ENCODE data around the gene COQ4.

The COQ4 gene

DNA sequence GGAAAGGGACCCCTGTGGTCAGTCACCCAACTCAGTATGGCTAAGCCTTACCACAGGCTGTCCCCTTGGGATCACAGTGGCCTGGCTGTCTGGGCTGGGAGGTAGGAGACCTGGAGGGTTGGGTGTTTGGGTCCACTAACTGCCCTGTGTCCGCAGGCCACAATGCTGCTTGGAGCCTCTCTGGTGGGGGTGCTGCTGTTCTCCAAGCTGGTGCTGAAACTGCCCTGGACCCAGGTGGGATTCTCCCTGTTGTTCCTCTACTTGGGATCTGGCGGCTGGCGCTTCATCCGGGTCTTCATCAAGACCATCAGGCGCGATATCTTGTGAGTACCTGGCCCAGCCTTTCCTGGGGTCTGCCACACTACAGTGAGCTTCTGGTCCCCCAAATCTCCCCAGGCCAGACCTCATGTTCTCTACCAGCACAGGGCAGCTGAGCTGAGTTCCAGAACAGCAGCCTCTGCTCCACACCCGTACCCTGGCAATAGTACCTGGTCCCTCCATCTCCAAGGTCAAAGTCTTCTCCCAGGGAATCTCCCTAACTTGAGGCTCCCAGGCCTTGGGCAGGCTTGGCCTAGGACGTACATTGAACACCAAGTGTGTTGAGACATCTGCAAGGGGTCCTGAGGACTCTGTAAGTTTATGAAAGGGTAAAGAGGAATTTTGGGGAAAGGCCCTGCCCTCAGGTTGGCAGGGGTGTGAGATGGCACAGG lies 20.5 kb downstream of the COQ4 start:
- no peak for ATAC-seq

DNA sequence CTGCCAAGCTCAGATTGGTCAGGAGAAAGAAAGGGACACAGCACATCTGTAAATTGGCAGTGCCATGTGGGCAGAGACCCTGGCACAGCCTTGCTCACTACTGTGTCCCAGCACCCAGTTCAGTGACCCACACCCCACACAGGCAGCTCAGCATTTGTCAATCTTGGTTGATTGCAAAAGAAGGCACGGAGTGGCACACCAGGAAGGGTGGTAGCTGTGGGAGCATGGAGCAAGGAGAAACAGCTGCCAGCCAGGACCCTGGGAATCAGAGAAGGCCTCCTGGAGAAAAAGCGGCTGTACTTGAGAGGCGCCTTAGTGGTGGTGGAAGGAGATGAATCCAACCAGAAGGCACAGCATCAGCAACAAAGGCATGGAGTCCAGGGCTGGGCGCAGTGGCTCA lies 21.2 kb downstream of the COQ4 start:
- ATAC-seq = no peak

DNA sequence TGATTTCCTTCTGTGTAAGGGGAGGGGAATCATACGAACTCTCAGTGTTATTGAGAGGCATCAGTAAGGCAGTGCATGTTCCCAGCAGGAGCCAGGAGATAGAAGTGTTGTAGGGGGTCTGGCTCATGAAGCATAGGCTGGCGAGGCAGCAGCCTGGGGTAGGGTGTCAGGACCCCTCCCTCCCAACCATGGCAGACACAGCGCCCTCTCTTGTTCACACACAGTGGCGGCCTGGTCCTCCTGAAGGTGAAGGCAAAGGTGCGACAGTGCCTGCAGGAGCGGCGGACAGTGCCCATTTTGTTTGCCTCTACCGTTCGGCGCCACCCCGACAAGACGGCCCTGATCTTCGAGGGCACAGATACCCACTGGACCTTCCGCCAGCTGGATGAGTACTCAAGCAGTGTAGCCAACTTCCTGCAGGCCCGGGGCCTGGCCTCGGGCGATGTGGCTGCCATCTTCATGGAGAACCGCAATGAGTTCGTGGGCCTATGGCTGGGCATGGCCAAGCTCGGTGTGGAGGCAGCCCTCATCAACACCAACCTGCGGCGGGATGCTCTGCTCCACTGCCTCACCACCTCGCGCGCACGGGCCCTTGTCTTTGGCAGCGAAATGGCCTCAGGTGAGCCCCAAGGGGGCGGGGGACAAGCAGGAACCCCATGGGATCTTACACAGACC lies 22.4 kb downstream of the COQ4 start:
- no peak for ATAC-seq

DNA sequence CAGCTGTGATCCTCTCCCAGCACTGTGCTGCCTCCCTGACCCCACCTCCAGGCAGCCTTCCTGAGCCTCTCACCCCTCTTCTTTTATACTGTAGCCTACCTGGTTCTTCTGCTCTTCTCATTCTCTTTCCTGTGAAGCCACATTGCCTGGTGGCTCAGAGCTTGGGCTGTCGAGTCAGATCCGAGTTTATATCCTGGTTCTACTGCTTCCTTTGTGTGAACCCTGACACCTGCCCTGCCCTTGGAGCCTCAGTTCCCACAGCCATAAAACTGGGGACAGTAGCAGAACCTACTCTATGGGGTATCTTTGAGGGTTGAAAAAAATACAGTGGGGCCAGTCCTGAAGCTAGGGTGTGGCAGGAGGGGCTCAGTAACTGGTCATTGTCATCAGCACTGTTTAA lies 26.5 kb downstream of the COQ4 start:
- ATAC-seq = no peak

DNA sequence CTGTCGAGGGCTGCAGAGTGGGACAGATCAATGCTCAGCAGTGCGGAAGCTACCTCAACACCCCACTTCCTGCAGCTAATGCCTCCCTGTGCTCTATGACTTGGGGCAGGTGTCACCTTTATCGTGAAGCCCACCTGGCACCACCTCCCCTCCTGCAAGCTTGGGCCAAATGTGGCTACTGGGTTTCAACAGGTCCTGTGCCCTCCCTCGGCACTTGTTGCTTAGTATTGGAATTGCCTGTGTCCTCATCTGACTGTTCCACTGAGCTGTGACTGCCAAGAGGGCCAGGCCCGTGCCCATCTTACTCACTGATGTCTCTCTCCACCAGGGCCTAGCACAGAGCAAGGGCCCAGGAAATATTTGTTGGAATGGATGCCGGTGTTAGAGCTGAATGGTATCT lies 27.1 kb downstream of the COQ4 start:
- ATAC-seq = no peak

DNA sequence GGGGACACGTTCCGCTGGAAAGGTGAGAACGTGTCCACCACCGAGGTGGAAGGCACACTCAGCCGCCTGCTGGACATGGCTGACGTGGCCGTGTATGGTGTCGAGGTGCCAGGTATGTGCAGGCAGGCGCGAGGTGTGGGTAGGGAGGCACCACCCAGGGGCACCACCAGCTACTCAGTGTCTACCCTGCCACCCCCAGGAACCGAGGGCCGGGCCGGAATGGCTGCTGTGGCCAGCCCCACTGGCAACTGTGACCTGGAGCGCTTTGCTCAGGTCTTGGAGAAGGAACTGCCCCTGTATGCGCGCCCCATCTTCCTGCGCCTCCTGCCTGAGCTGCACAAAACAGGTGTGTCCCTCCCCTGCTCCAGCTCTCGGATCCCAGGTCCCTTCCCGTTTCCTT lies 32.8 kb downstream of the COQ4 start:
- no peak for ATAC-seq

DNA sequence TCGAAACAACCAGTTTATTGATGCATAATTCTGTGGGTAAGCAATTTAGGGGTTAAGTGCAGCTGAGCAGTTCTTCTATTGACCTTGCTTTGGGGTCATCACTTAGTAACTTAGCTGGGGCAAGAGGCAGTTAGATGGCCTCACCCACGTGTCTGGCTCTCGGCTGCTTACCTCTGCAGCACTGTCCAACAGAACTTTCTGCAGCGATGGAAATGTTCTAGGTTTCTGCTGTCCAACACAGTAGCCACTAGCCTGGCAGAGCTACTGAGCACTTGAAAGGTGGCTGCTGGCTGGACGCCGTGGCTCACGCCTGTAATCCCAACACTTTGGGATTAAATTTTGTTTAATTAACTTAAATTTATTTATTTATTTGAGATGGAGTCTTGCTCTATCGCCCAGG lies 35.5 kb downstream of the COQ4 start:
- no peak for ATAC-seq

DNA sequence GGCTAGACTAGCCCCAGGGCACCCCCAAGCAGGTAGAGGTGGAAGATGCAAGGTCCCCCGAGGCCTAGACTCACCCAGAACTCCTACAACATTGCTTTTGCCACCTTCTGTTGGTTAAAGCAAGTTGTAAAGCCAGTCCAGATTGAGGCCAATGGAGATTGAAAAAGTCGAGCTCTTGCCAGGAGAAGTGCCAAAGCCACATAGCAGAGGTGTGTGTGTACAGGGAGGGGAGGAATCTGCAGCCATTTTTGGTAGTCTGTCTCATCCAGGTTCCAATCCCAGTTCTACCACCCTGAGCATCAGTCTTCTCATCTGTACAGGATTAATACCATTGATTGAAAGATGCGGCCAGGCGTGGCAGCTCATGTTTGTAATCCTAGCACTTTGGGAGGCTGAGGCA lies 36.2 kb downstream of the COQ4 start:
- ATAC-seq = no peak

DNA sequence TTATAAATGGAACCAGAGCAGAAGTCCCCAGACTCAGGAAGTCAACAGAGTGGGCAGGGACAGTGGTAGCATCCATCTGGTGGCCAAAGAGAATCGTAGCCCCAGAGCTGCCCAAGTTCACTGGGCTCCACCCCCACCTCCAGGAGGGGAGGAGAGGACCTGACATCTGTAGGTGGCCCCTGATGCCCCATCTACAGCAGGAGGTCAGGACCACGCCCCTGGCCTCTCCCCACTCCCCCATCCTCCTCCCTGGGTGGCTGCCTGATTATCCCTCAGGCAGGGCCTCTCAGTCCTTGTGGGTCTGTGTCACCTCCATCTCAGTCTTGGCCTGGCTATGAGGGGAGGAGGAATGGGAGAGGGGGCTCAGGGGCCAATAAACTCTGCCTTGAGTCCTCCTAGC lies 38.2 kb downstream of the COQ4 start:
- no peak for ATAC-seq

DNA sequence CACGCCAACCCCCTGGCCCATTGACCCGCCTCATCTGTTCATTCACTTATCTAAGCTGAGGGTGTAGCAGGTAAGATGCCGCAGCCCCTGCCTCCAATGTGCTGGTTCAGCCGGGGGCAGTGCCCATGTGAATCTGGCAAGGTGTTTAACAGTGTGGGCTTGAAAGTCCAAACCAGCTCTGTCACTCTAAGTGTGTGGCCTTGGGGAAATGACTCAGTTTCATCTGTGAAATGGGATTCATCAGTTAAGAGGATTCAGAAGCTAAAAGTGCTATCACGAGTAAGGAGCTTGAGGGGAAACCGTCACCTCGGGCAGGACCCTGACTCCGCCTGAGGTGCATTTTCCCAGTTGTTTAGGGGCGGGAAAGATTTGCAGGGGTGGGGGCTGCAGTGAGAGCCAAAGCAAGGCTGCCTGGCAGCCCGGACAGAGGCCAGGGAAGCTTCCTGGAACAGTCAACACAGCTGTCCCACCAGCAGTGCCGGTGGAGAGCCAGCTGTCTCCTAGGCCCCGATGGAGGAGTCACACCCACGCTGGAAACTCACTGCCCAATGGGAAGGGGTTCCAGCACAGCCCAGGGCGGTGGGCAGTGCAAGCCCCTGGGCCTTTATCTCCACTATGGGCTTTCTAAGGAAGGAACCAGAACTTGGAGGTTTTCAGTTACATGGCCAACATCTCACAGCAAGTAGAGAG lies 38.8 kb downstream of the COQ4 start:
- ATAC-seq = no peak

DNA sequence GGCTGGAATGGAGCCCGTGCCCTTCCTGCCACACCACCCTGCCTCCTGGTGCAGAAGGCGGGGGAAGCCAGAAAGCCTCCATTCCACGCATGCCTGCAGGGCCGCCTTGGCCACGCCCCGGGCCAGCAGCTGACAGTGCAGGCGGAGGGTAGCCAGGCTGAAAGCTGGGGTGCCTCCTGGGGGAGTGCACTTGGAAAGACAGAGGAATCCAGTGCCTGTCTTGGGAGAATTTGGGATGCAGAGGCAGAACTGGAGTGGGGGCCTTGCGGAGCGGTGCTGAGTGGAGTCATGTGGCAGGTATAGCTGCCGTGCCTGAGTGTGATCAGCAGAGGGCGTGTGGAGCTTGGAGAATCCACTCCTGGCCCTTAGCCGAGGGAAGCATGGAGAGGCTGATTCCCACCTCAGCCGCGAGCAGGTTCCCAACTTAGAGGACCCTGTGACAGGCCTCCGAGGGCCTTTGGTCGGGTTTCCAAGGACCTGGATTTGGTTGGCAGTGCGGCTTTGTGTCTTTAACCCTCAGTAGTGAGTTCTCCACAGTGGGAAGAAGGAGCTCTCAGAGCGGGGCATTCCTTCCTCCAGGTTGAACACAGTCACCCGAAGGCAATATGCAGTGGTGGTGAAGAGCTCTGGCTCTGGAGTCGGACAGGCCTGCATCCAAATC lies 39.5 kb downstream of the COQ4 start:
- peak; percentile 85 to 88 for ATAC-seq

DNA sequence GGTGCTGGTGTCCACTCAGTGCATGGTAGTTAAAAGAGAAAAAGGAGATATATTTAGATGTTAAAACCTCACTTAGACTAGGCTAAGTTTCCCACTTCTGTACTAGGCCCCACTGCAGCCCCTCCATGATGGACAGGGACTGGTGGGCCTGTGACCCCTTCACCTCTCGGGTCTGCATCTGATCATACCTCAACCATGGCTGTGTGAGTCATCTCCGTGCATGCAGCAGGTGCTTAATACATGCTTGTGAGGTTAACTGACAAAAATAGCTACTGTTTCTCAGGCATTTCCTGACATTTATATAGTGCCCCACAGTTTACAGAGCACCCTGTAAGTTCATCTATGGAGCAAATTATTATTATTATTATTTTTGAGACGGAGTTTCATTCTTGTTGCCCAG lies 40.1 kb downstream of the COQ4 start:
- no peak for ATAC-seq

DNA sequence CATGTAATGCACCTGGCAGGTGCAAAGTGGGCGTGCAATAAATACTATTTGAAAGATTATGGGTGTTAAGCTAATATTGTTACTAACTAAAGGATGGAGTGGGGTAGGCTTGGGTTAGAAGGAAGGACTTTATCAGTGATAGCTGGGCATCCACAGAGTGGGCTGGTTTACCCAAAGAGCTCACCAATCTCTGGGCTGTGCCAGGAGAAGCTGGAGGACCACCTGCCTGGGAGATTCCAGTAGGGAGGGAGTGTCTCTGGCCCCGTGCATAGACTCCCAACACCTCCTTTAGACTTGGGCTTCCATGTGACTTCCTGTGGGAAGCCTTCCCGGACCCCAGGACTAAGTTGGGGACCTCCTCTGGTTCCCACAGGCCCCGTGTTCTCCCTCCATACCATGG lies 42.9 kb downstream of the COQ4 start:
- no peak for ATAC-seq

DNA sequence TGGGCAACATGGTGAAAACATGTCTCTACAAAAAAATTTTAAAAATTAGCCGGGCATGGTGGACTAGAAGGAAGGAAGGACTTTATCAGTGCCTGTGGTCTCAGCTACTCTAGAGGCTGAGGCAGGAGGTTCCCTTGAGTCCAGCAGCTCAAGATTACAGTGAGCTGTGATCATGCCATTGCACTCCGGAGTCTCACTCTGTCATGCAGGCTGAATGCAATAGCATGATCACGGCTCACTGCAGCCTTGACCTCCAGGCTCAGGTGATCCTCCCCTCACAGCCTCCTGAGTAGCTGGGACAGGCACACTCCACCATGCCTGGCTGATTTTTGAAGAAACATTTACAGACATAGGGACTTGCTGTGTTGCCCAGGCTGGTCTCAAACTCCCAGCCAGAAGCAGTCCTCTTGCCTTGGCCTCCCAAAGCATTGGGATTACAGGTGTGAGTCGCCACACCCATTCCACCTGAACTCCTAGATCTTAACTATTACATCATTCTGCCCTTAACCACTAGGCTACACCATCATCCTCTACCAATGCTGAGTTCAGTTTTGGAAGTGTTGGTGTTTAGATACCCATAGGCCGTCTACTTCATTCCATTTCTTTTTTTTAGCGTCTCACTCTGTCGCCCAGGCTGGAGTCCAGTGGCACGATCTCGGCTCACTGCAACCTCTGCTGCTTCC lies 46.5 kb downstream of the COQ4 start:
- no peak for ATAC-seq

DNA sequence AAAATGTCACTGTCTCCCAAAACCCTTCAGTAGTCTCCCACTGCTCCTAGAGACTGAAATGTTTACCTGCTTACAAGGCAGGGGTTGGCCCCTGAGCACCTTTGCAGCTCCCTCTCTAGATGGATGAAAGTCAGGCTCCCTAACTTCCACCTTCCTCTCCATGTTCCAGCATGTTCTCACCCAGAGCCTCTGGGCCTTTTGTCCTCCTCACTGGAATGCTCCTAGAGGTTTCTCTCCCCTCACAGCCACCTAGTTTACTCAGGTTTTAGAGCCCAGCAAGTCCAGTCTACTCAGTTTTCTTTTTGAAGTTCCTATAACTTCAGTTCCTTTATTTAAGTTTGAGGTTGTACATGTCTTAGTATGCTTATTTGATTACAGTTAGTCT lies 47.7 kb downstream of the COQ4 start:
- ATAC-seq = no peak

DNA sequence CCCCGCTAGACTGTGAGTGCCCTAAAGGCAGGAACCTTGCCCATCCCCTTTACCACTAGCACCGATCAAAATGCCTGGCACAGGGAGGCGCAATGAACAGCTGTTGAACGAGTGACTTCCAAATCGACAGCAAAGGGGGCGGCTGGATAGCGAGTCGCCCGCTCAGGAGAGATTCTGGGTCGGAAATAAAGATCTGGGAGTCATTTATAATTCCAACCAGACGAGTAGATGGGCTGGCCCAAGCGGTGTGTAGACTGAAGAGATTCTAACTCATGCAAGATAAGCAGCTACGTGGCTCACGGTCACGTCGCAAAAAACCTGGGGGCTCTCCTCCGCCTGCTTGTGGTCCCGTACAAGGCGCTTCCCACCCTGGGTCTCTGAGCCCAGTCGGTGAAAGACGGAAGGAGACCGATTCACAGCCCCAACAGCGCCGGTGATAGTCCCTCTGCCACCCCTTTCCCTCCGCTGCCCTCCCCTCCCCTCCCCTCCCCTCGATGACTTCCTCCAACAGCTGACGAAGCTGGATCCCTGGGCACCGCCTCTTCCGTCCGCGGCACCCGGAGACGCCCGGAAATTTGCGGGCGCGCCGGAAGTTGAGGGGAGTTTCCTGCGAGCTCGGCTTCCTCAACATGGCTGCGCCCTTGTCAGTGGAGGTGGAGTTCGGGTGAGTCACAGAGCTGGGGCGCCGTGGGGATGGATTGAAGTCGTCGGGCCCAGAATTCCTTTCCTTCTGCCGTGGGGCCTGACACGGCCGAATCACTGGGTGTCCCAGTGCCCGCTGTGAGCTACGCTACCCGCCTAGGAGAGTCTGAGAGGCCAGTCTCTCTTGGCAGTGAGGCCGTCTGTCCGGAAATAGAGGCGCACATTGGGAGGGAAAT lies 48.4 kb downstream of the COQ4 start, which contains the start of gene URM1:
Gene URM1, plus strand, starts transcription at position 623 of the 878 bp plus-strand sequence. Its CDS starts 7 bp downstream, at position 630.
- peak; percentile 98 for ATAC-seq

DNA sequence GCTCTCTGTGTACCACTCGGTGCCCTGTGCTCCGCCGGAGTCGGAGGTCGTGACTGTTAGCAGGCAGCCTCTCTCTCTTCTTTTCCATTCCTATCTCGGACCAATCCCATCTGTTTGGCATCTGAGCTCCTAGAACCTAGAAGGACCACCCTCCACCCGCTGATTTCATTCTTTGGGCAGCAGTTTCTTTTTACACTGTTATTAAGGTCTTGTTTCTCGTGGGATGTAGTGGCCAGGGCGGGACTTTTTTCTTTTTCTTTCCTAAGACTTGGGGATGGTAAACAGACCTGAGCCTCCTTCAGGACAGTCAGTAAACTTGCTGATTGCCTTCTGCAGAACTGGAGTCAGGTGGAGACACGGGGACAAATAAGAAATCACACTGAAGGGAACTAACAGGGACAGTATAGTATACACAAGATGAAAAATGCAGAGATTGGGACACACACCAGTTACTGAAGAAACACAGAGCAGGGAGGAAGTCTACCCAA lies 49.0 kb downstream of the COQ4 start:
- peak in 1 of 2 donors; percentile 42 for ATAC-seq

DNA sequence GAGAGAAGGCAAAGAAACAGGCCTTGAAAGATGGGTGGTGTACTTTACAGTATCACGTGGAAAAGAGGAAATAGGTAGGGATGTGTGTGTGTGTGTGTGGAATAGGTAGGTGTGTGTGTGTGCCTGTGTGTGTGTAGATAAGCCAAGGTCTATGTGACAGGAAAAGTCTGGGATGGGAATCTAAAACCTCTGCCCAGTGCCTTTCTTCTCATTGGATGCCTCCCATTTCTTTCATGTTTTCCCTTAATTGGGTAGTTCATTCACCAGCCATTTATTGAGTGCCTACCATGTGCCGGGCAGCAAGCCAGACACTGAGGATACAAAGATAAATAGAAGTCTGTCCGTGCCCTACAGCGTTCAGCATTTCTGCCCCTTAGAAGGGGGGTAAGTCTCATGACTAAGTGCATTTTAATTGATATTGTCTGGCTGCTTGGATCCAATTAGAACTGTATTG lies 49.6 kb downstream of the COQ4 start:
- ATAC-seq = no peak

DNA sequence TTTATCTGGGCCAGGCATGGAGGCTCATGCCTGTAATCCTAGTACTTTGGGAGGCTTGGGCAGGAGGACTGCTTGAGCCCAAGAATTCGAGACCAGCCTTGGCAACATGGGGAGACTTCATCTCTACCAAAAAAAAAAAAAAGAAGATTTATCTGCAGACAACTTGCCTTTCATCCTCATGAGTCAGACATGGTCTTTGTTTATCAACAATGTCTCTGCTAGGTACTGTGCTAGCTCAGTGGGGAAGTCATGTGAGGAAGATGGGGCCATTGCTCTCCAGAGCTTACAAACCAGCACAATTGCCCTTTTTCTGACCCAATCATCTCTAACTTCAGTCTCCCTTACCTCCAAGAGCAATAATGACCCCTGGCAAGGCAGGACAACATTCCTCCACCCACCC lies 50.1 kb downstream of the COQ4 start:
- no peak for ATAC-seq

DNA sequence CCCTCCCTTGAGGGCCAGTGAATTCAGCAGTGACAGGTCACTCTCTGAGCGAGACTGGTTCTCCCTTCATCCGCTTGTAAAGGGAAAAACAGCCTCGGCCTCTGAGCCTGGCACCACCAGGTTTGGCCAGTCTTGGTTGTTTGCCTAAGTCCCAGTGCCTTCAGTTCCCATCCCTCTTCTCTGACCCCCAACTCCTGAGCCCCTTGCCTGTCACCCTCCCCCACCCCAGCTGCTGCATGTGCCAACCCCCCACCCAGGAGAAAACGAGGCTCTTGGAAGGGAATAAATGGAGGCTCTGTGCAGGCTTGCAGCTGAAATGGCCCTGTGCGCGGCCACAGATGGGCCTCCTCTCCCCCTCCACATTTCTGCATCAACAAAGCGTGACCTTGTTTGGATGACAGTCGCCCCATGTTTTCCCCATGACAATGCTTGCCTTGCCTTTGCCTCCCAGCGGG lies 51.6 kb downstream of the COQ4 start:
- no peak for ATAC-seq

DNA sequence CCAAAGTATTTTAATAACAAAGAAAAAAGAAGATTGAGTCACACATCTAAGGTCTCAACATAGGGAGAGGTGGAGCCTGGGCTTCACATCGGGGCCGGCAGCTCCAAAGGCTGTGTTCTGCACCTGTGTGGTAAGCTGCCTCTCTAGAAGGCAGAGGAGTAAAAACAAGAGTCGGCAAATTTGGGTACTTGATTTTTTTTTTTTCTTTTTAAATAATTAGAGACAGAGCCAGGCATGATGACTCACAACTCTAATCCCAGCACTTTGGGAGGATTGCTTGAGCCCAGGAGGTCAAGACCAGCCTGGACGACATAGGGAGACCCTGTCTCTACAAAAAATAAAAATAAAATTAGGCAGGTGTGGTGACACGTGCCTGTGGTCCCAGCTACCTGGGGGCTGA lies 53.2 kb downstream of the COQ4 start:
- ATAC-seq = no peak

DNA sequence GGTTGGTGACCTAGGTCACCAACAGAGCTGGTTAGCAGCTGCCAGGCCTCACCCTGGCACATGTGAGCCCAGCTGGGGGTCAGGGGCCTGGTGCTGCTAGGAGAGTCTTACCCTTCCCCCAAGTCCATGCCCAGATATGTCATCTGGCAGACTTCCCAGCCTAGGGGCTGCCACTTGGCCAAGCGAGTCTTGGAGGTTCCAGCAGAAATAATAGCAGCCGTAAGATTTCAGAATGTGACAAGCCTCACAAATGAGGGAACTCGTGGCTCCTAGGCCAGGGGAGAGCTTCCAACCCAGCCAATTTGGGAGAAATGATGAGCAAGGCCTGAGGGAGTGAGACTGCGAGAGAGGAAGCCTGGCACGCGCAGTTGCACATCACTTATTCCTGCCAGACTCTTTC lies 59.6 kb downstream of the COQ4 start:
- ATAC-seq = no peak

Measured in activated CD4-positive, CD25-positive, alpha-beta regulatory T cell treated with anti-CD3 and anti-CD28 coated beads, Interleukin-2, amount 50 U/mL, for 24 hours (primary cell).